Keratinocyte (primary cell): ENCODE measurements around the gene AMBRA1. TPM values are rescaled to one million over a fixed set of nuclear protein-coding genes. Genes with fewer than 3 reads are reported as not detected.
A peak's percentile ranks its signal among the peaks of the same experiment; 100 is the strongest.

ENCODE experiments used
- DNase-seq: peaks from one replicate; pipeline ENCODE4 v3.0.0-alpha.2; 2011; ENCODE audit warnings: low read depth, missing footprints, low spot score
- FAIRE-seq: peaks from 2 replicates; lab custom pipeline; 2011; peaks lifted over from hg19 to GRCh38; lab: Jason Lieb, UNC
- H2AFZ ChIP-seq: 2 replicates; pipeline ENCODE4 v1.6.0; 2012; ENCODE audit warnings: low read length, control low read depth, inconsistent platforms; ENCODE audit not compliant: control insufficient read depth
- H3K27ac ChIP-seq: 2 replicates; pipeline ENCODE4 v1.5.1; 2011; ENCODE audit warnings: low read length; ENCODE audit not compliant: control insufficient read depth, insufficient read depth
- H3K27me3 ChIP-seq: 3 replicates; pipeline ENCODE4 v1.6.0; 2011; ENCODE audit warnings: low read length; ENCODE audit not compliant: control insufficient read depth, insufficient read depth; ENCODE audit errors: extremely low read depth
- H3K36me3 ChIP-seq, 2 experiments: 2 replicates in 1 of 2; 3 replicates in 1 of 2; pipeline ENCODE4 v1.5.1; 2011; ENCODE audit warnings: low read length in 2 of 2, mild to moderate bottlenecking in 1 of 2; ENCODE audit not compliant: control insufficient read depth in 2 of 2, insufficient read depth in 2 of 2; ENCODE audit errors: extremely low read depth in 1 of 2
- H3K4me1 ChIP-seq: 3 replicates; pipeline ENCODE4 v1.5.1; 2011; ENCODE audit warnings: low read length; ENCODE audit not compliant: control insufficient read depth, insufficient read depth; ENCODE audit errors: extremely low read depth
- H3K4me2 ChIP-seq: 3 replicates; pipeline ENCODE4 v1.6.0; 2011; ENCODE audit warnings: low read depth, low read length; ENCODE audit not compliant: control insufficient read depth, insufficient read depth; ENCODE audit errors: extremely low read depth
- H3K4me3 ChIP-seq, 3 experiments: fragments of 200-600 bp in 1 of 3; sonication (generic) in 1 of 3; 2 replicates in 2 of 3; 3 replicates in 1 of 3; pipeline ENCODE4 v1.5.1; 2011 to 2016; ENCODE audit warnings: low read length in 3 of 3, mild to moderate bottlenecking in 3 of 3, control low read depth in 2 of 3, inconsistent platforms in 1 of 3, low read depth in 1 of 3, mixed read lengths in 1 of 3, mixed run types in 1 of 3, moderate library complexity in 1 of 3; ENCODE audit not compliant: control insufficient read depth in 2 of 3, insufficient read depth in 2 of 3; ENCODE audit errors: extremely low read depth in 1 of 3
- H3K79me2 ChIP-seq: 2 replicates; pipeline ENCODE4 v1.6.0; 2012; ENCODE audit warnings: low read length; ENCODE audit not compliant: control insufficient read depth, insufficient read depth
- H3K9ac ChIP-seq: 3 replicates; pipeline ENCODE4 v1.6.0; 2011; ENCODE audit warnings: low read length; ENCODE audit not compliant: control insufficient read depth, insufficient read depth; ENCODE audit errors: extremely low read depth
- H3K9me1 ChIP-seq: 3 replicates; pipeline ENCODE4 v1.6.0; 2011; ENCODE audit warnings: low read length; ENCODE audit not compliant: control insufficient read depth, insufficient read depth; ENCODE audit errors: extremely low read depth
- H3K9me3 ChIP-seq: 2 replicates; pipeline ENCODE4 v1.5.1; 2012; ENCODE audit warnings: low read depth, low read length; ENCODE audit not compliant: control insufficient read depth
- H4K20me1 ChIP-seq: 3 replicates; pipeline ENCODE4 v1.6.0; 2011; ENCODE audit warnings: low read length; ENCODE audit not compliant: control insufficient read depth, insufficient read depth; ENCODE audit errors: extremely low read depth
- EZH2 ChIP-seq: IDR thresholded peaks from one replicate; pipeline ENCODE4 v1.6.1; 2012; ENCODE audit warnings: inconsistent platforms, mild to moderate bottlenecking, low read length, moderate library complexity
- dilution Hi-C: fragments of 300-500 bp; cut with MboI; formaldehyde crosslinking; loops from one replicate; pipeline ENCODE4 v1.7.0; 2020; ENCODE audit warnings: low sequenced_read_pairs; ENCODE audit not compliant: extremely low pct_ligation_motif_present
- polyA plus RNA-seq, 5 experiments: library from polyadenylated mRNA; depleted of rRNA in 3 of 5; stranded (reverse) in 3 of 5; stranded (forward) in 1 of 5; unstranded in 1 of 5; fragments of >200 nt; gene quantifications; 1 replicate in 1 of 5; 2 replicates in 3 of 5; 3 replicates in 1 of 5; pipeline versions ENCODE4 v1.2.1 to v1.2.3, GENCODE V29; 2011 to 2012; ENCODE audit warnings: missing spikeins in 2 of 5, low read depth in 1 of 5, low replicate concordance in 1 of 5
- TF ChIP-seq, protein P1 (sequence below), 3 experiments: IDR thresholded peaks in 1 of 3; conservative IDR thresholded peaks in 1 of 3; optimal IDR thresholded peaks in 1 of 3; 2 replicates in 2 of 3; 3 replicates in 1 of 3; pipeline versions ENCODE3 to v1.5.1; 2011; ENCODE audit warnings: low read length in 3 of 3, mild to moderate bottlenecking in 3 of 3, moderate library complexity in 2 of 3, control low read depth in 1 of 3, inconsistent platforms in 1 of 3; ENCODE audit not compliant: insufficient read depth in 2 of 3; ENCODE audit errors: extremely low read depth in 1 of 3

Gene AMBRA1
- polyA plus RNA-seq, 1 donor (not counting 4 experiments of a cell fraction or from before 2014, with no cell fraction given) = 10.5 TPM

DNA sequence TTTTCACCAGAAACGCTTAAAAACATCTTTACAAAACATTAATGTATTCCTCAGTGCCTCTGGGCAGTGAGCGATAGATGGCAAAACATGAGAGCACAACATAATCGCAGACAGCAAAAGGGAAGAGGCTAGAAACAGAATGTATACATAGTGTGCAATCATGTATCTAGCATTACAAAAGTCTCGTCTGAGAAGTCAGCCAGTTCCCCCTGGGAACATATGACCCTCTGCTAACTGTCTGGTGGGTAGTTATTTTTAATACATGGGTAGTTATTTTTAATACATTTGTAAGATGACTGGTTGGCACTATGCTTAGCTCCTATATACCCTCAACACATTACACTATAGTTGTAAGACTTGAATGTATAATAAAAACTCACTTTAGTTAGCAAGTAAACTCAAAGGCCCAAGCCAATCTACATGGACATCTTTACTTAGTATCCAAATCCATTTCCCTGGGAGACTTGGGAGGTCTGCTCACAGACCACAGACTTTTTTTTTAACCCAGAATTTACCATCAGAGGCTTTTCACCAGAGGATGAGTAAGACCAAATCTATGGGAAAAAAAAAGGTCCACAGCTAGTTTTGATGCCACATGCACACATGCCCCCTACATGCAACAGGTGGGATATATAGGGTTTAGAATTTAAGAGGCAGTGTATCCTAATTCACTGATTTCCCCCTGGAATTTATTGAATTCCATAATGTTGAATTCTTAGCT is 71.7 kb downstream of the AMBRA1 start:
- H3K36me3 ChIP-seq = no peaks in the 10 kb centered on the region
- FAIRE-seq = no peak
- no peaks in the 10 kb centered on the region for H3K9me3 ChIP-seq
- H3K27ac ChIP-seq = no peak overlapping the region
- no peak for TF ChIP-seq EZH2
- TF ChIP-seq, protein P1, sequence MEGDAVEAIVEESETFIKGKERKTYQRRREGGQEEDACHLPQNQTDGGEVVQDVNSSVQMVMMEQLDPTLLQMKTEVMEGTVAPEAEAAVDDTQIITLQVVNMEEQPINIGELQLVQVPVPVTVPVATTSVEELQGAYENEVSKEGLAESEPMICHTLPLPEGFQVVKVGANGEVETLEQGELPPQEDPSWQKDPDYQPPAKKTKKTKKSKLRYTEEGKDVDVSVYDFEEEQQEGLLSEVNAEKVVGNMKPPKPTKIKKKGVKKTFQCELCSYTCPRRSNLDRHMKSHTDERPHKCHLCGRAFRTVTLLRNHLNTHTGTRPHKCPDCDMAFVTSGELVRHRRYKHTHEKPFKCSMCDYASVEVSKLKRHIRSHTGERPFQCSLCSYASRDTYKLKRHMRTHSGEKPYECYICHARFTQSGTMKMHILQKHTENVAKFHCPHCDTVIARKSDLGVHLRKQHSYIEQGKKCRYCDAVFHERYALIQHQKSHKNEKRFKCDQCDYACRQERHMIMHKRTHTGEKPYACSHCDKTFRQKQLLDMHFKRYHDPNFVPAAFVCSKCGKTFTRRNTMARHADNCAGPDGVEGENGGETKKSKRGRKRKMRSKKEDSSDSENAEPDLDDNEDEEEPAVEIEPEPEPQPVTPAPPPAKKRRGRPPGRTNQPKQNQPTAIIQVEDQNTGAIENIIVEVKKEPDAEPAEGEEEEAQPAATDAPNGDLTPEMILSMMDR (optimal IDR thresholded peaks at IDR 0.05 in 1 of 3, IDR thresholded peaks at IDR 0.05 in 1 of 3, conservative IDR thresholded peaks at IDR 0.05 in 1 of 3; ENCODE audit: extremely low read depth in 1 of 3, insufficient read depth in 2 of 3, low read length in 3 of 3) = peak in 2 of 3 experiments; percentile 4 to 33
- H2AFZ ChIP-seq = no peak overlapping the region
- DNase-seq = no peak
- no peaks in the 10 kb centered on the region for H3K27me3 ChIP-seq
- no peak overlapping the region for H3K4me3 ChIP-seq
- H3K9me1 ChIP-seq = peaks cover 3% of the 10 kb centered on the region
- dilution Hi-C loops = no loop called here
- no peak overlapping the region for H3K9ac ChIP-seq
- H3K4me2 ChIP-seq = no peak overlapping the region
- H3K4me1 ChIP-seq = peaks cover 22% of the 10 kb centered on the region
- peaks cover 23% of the 10 kb centered on the region for H4K20me1 ChIP-seq
- peaks cover 64% of the 10 kb centered on the region for H3K79me2 ChIP-seq

DNA sequence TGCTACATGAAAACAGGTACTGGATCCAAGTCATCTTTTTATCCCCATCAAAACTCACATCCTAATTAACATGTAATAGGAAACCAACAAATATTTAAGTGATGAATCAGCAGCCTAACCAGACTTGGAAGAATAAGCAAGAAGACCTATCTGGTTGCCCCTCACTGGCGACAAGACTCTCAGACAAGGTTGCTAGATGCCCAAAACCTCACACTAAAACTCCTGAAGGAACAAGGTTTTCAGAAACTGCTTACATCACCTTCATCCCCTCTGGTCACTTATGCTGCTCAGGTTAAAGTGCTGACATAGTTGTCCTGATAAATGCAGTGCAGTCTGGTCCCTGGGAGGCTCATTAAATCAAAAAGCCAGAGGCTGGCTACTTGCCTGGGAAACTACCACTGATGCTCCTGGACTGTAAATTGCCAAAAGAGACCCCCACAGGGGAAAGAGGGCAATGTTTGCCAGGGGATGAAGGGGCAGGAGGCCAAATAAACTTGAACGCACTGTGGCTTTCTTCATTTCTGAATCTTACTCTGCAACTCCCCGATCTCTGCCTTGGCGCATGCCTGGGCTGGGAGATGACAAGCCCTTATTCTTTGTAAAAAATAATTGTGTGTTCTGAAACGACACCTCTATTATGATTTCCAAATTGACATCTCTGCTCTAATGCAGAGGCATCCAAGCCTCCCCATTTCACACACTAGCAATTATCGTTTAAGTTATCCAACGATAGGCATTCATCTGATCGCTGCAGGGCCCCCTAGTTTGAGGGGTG is 72.7 kb downstream of the AMBRA1 start:
- Histone ChIP-seq H3K9me3 (no peaks in the 10 kb centered on the region), H3K4me1 (peaks cover 20% of the 10 kb centered on the region), H3K27me3 (no peaks in the 10 kb centered on the region), H3K79me2 (peaks cover 59% of the 10 kb centered on the region), H3K9me1 (peaks cover 3% of the 10 kb centered on the region), H3K36me3 (no peaks in the 10 kb centered on the region), H3K4me2 (peak overlapping the region; percentile 55), H2AFZ (no peak overlapping the region), H3K4me3 (peak overlapping the region in 1 of 3 experiments; percentile 5), H4K20me1 (peaks cover 15% of the 10 kb centered on the region), H3K27ac (no peak overlapping the region), H3K9ac (no peak overlapping the region)
- DNase-seq = no peak
- FAIRE-seq = no peak
- TF ChIP-seq, protein P1 (optimal IDR thresholded peaks at IDR 0.05 in 1 of 3, IDR thresholded peaks at IDR 0.05 in 1 of 3, conservative IDR thresholded peaks at IDR 0.05 in 1 of 3; ENCODE audit: extremely low read depth in 1 of 3, insufficient read depth in 2 of 3, low read length in 3 of 3) = no peak
- no peak for TF ChIP-seq EZH2
- dilution Hi-C loops = no loop called here
